ENCODE results near the gene ADCY6.

Gene ADCY6

GRCh38 chr12:48793696-48794095 is 4.8 kb upstream of the ADCY6 start:
- no peak for DNase-seq (ENCODE audit: extremely low read depth, low read depth)
- TF ChIP-seq, protein P1, sequence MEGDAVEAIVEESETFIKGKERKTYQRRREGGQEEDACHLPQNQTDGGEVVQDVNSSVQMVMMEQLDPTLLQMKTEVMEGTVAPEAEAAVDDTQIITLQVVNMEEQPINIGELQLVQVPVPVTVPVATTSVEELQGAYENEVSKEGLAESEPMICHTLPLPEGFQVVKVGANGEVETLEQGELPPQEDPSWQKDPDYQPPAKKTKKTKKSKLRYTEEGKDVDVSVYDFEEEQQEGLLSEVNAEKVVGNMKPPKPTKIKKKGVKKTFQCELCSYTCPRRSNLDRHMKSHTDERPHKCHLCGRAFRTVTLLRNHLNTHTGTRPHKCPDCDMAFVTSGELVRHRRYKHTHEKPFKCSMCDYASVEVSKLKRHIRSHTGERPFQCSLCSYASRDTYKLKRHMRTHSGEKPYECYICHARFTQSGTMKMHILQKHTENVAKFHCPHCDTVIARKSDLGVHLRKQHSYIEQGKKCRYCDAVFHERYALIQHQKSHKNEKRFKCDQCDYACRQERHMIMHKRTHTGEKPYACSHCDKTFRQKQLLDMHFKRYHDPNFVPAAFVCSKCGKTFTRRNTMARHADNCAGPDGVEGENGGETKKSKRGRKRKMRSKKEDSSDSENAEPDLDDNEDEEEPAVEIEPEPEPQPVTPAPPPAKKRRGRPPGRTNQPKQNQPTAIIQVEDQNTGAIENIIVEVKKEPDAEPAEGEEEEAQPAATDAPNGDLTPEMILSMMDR (IDR thresholded peaks at IDR 0.05; ENCODE audit: low read depth, low read length), result no peak

DNA sequence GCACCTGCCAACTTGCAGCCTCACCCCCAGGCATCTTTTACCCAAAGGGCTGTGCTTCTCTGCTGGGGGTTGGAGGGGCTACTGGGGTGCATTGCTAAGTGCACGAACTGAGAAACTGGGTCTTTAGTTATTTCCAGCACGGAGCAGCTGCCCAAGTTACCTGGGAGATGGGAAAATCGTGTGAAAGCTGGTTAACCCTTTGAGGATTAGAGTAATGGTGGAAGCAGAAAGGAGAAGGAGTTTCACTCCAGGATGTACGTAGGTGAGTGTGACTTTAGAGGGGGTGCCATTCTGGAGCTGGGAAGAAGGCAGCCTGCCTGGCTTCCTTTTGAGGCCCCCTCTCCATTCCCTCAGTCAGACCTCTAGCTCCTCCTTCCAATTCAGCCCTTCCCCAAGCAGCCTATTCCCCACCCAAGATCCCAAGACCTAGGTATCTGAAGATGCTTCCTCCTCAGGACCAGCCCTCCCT is 1.0 kb upstream of the ADCY6 start:
- TF ChIP-seq, protein P1 (IDR thresholded peaks at IDR 0.05; ENCODE audit: low read depth, low read length), result no peak
- DNase-seq (ENCODE audit: extremely low read depth, low read depth), result no peak

DNA sequence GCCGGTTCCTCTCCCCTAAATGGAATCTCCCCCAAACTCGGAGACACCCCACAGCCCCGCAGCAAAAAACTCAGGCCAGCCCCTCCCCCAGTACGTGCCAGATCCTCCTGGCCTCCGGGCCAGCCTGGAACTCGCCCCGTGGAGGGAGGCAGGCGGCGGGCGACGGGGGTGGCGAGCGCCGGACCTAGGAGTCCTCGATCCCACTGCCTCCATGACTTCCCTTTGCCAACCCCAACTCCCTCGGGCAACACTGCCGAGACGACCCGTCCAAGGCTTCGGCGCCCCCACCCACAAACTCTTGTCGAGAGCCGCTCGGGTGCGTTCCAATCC is 400 bp downstream of the ADCY6 start:
- TF ChIP-seq, protein P1 (IDR thresholded peaks at IDR 0.05; ENCODE audit: low read depth, low read length), result no peak

GRCh38 chr12:48787791-48788523 is 932 bp downstream of the ADCY6 start:
- TF ChIP-seq, protein P1 (IDR thresholded peaks at IDR 0.05; ENCODE audit: low read depth, low read length), result no peak
- DNase-seq (ENCODE audit: extremely low read depth, low read depth), result no peak

More for the DNA sequence above, 400 bp downstream of the ADCY6 start:
- no peak for DNase-seq (ENCODE audit: extremely low read depth, low read depth)

- no peak for DNase-seq (ENCODE audit: extremely low read depth, low read depth)
- TF ChIP-seq, protein P1 (IDR thresholded peaks at IDR 0.05; ENCODE audit: low read depth, low read length), result no peak
Observed at GRCh38 chr12:48786591-48787544, 2.0 kb downstream of the ADCY6 start.

- TF ChIP-seq, protein P1 (IDR thresholded peaks at IDR 0.05; ENCODE audit: low read depth, low read length), result no peak
- DNase-seq (ENCODE audit: extremely low read depth, low read depth), result no peak
Observed at GRCh38 chr12:48783432-48783831, 5.5 kb downstream of the ADCY6 start.

All from AG09319 (cell line).